Measurements from ENCODE around the gene TBPL1. TPM values are rescaled to one million over a fixed set of nuclear protein-coding genes. Genes with fewer than 3 reads are reported as not detected.

TBPL1 gene
- total RNA-seq, 2 experiments from 2014 or later: 27.0 to 27.6 TPM

- intact Hi-C loops (cut with micrococcal nuclease): no loop called here
- H3K27ac Mint-ChIP-seq: no peak overlapping the region
- no peak overlapping the region for H3K4me3 Mint-ChIP-seq
- no peaks in the 10 kb centered on the region for H3K9me3 Mint-ChIP-seq
- H3K36me3 Mint-ChIP-seq (ENCODE audit: low read depth): no peaks in the 10 kb centered on the region
- peaks cover 3% of the 10 kb centered on the region for H3K4me1 Mint-ChIP-seq (ENCODE audit: low read depth)
- DNase-seq: no peak
- no peaks in the 10 kb centered on the region for H3K27me3 Mint-ChIP-seq (ENCODE audit: low read depth)
- CTCF ChIA-PET: interaction anchor here (0.7 to 3.4 kb wide), 3 partner anchors 48 to 929 kb away, joined by 3 to 11 read pairs (median 3); no protein-coding TSS in a partner anchor
Observed at GRCh38 chr6:134020968-134021367, 67.9 kb downstream of the TBPL1 start.

DNA sequence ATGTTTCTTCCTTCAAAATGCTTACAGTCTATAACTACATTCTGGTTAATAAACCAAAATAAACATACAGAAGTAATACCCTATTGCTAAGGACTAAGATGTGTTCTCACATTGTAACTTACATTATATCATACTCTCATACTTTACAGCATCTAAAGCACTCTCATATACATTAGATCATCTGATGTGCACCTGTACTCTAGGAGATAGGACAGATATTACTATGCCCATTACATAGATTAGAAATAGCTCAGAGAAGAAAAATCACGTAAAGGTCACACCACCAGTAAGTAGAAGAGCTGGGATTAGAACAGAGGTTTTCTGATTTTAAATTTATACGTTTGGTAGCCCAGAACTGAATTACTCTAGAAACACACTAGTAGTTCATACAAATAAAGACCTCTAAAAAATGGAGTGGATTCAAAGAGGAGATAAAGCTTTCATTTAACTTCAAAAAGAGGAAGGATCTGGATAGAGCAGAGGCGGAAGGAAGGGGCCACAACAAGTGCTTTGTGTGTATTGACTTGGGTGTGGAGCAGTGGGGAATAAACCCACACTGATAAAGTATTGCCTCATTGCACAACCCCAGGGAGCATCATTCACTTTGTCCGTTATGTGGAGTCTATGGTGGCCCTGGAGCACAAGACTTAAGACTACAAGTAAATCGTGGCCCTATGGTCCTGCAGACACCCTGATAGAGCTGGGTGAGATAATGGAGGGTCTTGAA lies 68.5 kb downstream of the TBPL1 start:
- H3K27ac Mint-ChIP-seq: no peak overlapping the region
- no peaks in the 10 kb centered on the region for H3K27me3 Mint-ChIP-seq (ENCODE audit: low read depth)
- peaks cover 3% of the 10 kb centered on the region for H3K4me1 Mint-ChIP-seq (ENCODE audit: low read depth)
- H3K9me3 Mint-ChIP-seq: no peaks in the 10 kb centered on the region
- DNase-seq: no peak
- no peaks in the 10 kb centered on the region for H3K36me3 Mint-ChIP-seq (ENCODE audit: low read depth)
- intact Hi-C loops (cut with micrococcal nuclease): no loop called here
- CTCF ChIA-PET: interaction anchor here (0.7 to 3.4 kb wide), 3 partner anchors 48 to 929 kb away, joined by 3 to 11 read pairs (median 3); no protein-coding TSS in a partner anchor
- no peak overlapping the region for H3K4me3 Mint-ChIP-seq

DNA sequence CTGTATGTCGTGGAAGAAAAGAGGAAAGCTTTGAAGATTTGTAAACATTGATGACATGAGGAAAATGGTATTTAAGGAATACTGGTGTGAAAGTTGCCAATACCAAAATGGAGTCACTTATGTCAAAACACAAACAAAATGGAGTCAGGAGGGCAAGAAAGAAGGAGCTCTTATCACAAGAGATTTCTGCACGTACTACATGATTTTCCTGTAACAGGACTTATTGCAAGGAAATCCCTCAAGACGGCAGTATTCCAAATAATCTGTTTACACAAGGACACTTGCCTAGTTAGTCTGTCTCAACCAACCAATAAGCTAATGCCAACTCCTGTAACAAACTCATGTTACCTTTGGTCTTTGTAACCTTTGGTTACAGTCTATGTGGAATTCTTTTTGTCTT lies 69.6 kb downstream of the TBPL1 start:
- H3K9me3 Mint-ChIP-seq: no peaks in the 10 kb centered on the region
- CTCF ChIA-PET: interaction anchor here (1.0 to 3.4 kb wide), 4 partner anchors 19 to 99 kb away, joined by 3 to 13 read pairs (median 7); no protein-coding TSS in a partner anchor

DNA sequence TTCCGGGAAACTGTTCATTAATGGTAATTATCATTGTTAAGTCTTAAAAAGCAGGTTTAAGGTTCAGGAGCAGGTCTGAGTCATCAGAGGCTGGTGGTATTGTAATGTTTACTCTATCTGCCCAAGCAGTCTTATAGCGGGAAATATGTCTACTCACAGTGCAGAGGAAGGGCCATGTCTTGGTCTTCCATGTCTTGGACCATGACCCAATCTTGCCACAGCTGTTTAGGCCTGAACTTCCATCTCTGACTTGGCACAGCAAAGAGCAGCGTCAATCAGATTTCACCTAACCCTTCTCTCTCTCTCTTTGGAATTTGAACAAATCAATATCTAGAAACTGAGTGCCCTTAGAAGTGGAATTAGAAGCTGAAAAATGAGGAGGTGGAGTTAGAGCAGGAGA lies 73.6 kb downstream of the TBPL1 start:
- Mint-ChIP-seq H3K36me3 (ENCODE audit: low read depth) (no peaks in the 10 kb centered on the region), H3K9me3 (no peaks in the 10 kb centered on the region), H3K4me1 (ENCODE audit: low read depth) (peaks cover under 1% of the 10 kb centered on the region), H3K4me3 (no peak overlapping the region), H3K27me3 (ENCODE audit: low read depth) (no peaks in the 10 kb centered on the region), H3K27ac (no peak overlapping the region)
- no peak for DNase-seq
- intact Hi-C loops (cut with micrococcal nuclease): no loop called here
- CTCF ChIA-PET: no interaction called here

More for the DNA sequence above, 69.6 kb downstream of the TBPL1 start:
- Mint-ChIP-seq H3K27me3 (ENCODE audit: low read depth) (no peaks in the 10 kb centered on the region), H3K27ac (no peak overlapping the region), H3K4me1 (ENCODE audit: low read depth) (peaks cover 3% of the 10 kb centered on the region), H3K4me3 (no peak overlapping the region), H3K36me3 (ENCODE audit: low read depth) (no peaks in the 10 kb centered on the region)
- no peak for DNase-seq
- intact Hi-C loops (cut with micrococcal nuclease): no loop called here

DNA sequence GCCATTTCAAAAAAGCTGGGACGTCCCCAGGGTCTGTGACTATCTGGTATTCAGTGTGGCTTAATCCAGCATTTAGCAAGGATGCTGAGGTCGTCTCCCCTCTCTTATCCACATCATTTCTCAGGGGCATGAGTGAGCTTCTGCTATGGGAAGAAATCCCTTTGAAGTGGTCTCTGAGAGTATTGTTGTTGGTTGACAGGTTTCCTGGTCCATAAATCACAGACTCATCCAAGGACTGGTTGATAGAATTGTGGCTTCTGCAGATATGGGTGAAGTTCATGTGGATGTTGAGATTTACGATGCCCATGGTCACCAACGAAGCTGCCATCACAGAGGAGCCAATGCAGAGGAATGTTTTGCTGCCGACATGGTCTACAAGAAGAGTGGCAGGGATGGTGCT lies 75.4 kb downstream of the TBPL1 start:
- no peaks in the 10 kb centered on the region for H3K27me3 Mint-ChIP-seq (ENCODE audit: low read depth)

GRCh38 chr6:134029495-134030455 lies 76.8 kb downstream of the TBPL1 start:
- Mint-ChIP-seq H3K9me3 (no peaks in the 10 kb centered on the region), H3K27me3 (ENCODE audit: low read depth) (no peaks in the 10 kb centered on the region), H3K36me3 (ENCODE audit: low read depth) (no peaks in the 10 kb centered on the region), H3K4me3 (no peak overlapping the region), H3K27ac (no peak overlapping the region), H3K4me1 (ENCODE audit: low read depth) (peaks cover 2% of the 10 kb centered on the region)
- intact Hi-C loops (cut with micrococcal nuclease): no loop called here
- CTCF ChIA-PET: no interaction called here
- no peak for DNase-seq

More for the DNA sequence above, 75.4 kb downstream of the TBPL1 start:
- Mint-ChIP-seq H3K4me3 (no peak overlapping the region), H3K27ac (no peak overlapping the region), H3K9me3 (no peaks in the 10 kb centered on the region), H3K36me3 (ENCODE audit: low read depth) (no peaks in the 10 kb centered on the region), H3K4me1 (ENCODE audit: low read depth) (no peaks in the 10 kb centered on the region)
- intact Hi-C loops (cut with micrococcal nuclease): no loop called here
- CTCF ChIA-PET: interaction anchor here (0.6 to 1.2 kb wide), 2 partner anchors 55 to 104 kb away, joined by 3 read pairs; no protein-coding TSS in a partner anchor
- DNase-seq: no peak

GRCh38 chr6:134031696-134032255 lies 78.8 kb downstream of the TBPL1 start:
- Mint-ChIP-seq H3K9me3 (no peaks in the 10 kb centered on the region), H3K27me3 (ENCODE audit: low read depth) (no peaks in the 10 kb centered on the region), H3K4me1 (ENCODE audit: low read depth) (peaks cover 2% of the 10 kb centered on the region), H3K36me3 (ENCODE audit: low read depth) (no peaks in the 10 kb centered on the region), H3K27ac (no peak overlapping the region), H3K4me3 (no peak overlapping the region)
- CTCF ChIA-PET: interaction anchor here (0.8 to 1.7 kb wide), 3 partner anchors 32 to 65 kb away, joined by 3 to 6 read pairs (median 4); no protein-coding TSS in a partner anchor
- DNase-seq: no peak
- intact Hi-C loops (cut with micrococcal nuclease): no loop called here

- CTCF ChIA-PET: no interaction called here
- H3K4me3 Mint-ChIP-seq: no peak overlapping the region
- no peaks in the 10 kb centered on the region for H3K27me3 Mint-ChIP-seq (ENCODE audit: low read depth)
- no peaks in the 10 kb centered on the region for H3K9me3 Mint-ChIP-seq
- H3K27ac Mint-ChIP-seq: no peak overlapping the region
- intact Hi-C loops (cut with micrococcal nuclease): no loop called here
- peaks cover 3% of the 10 kb centered on the region for H3K4me1 Mint-ChIP-seq (ENCODE audit: low read depth)
- no peak for DNase-seq
- no peaks in the 10 kb centered on the region for H3K36me3 Mint-ChIP-seq (ENCODE audit: low read depth)
Observed at GRCh38 chr6:134034478-134034877, 81.5 kb downstream of the TBPL1 start.

DNA sequence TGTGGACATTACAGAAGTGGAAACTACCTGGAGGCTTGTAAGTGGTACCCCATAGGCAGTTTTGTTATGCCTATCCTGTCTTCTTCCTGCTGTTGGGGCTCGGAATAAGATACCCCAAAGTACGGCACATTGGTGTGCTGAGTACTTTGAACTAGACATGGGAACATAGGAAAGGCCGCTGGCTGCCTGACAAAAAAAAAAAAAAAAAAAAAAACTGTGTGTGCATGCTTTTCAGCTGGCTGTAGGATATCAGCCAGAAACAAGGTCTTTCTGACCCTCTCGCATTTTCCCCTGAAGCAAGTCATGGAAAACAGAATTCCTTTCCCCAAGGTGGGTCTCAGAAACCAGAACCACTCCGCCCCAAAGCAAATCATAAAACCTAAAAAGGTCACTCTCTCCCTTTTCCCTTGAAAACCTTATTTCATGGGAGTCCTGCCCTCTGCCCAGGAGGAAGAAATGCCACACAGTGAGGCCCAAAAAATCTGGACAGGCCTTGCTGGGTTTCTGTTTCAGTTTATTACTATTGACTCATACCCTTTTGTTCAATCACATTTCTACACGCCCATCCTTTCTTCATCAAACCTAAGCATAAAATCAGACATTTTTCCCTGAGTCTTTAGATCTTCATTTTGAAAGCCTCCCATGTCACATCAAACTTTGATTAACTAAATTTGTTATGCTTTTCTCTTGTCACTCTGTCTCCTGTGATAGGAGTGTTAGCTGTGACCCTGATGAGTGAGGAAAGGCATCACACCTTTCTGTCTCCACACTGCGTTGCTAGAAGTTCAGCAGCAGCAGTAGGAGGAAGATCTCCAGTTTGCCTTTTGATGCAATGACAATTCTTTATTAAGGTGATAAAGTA lies 82.2 kb downstream of the TBPL1 start:
- Mint-ChIP-seq H3K27me3 (ENCODE audit: low read depth) (no peaks in the 10 kb centered on the region), H3K36me3 (ENCODE audit: low read depth) (no peaks in the 10 kb centered on the region), H3K4me3 (no peak overlapping the region), H3K27ac (no peak overlapping the region), H3K4me1 (ENCODE audit: low read depth) (peaks cover 3% of the 10 kb centered on the region), H3K9me3 (no peaks in the 10 kb centered on the region)
- intact Hi-C loops (cut with micrococcal nuclease): no loop called here
- no peak for DNase-seq
- CTCF ChIA-PET: interaction anchor here (0.8 to 1.1 kb wide), 2 partner anchors 62 to 75 kb away, joined by 3 to 5 read pairs; no protein-coding TSS in a partner anchor

DNA sequence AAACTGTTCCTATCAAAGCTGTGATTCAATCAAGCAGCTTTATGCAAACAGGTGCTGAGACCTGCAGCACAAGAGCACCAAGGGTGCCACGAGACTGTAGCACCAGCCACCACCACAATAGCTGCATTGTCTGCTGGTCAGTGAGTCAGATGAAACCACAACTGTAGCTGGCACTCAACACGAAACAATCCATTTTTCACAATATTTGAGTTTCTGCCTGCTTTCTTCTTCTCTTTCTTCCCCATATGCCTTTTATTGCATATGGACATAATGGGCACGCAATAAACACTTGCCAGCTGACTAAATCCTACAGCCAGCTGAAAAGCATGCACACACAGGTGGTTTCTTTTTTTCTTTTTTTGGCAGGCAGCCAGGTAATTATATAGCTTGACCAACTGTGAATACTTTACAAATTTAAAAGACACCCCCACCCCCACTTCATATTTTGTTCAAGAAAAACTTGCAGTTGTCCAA lies 82.8 kb downstream of the TBPL1 start:
- DNase-seq: no peak
- H3K36me3 Mint-ChIP-seq (ENCODE audit: low read depth): no peaks in the 10 kb centered on the region

GRCh38 chr6:134039116-134039515 lies 86.1 kb downstream of the TBPL1 start:
- CTCF ChIA-PET: no interaction called here
- DNase-seq: no peak
- H3K4me1 Mint-ChIP-seq (ENCODE audit: low read depth): peaks cover 3% of the 10 kb centered on the region
- no peak overlapping the region for H3K27ac Mint-ChIP-seq
- peaks cover 2% of the 10 kb centered on the region for H3K36me3 Mint-ChIP-seq (ENCODE audit: low read depth)
- H3K9me3 Mint-ChIP-seq: peaks cover 3% of the 10 kb centered on the region
- H3K27me3 Mint-ChIP-seq (ENCODE audit: low read depth): peaks cover 3% of the 10 kb centered on the region
- no peak overlapping the region for H3K4me3 Mint-ChIP-seq
- intact Hi-C loops (cut with micrococcal nuclease): no loop called here

More for the DNA sequence above, 82.8 kb downstream of the TBPL1 start:
- H3K9me3 Mint-ChIP-seq: no peaks in the 10 kb centered on the region
- peaks cover 3% of the 10 kb centered on the region for H3K4me1 Mint-ChIP-seq (ENCODE audit: low read depth)
- H3K4me3 Mint-ChIP-seq: no peak overlapping the region
- CTCF ChIA-PET: interaction anchor here (0.7 to 1.1 kb wide), 3 partner anchors 30 to 74 kb away, joined by 3 to 5 read pairs (median 3); no protein-coding TSS in a partner anchor
- H3K27ac Mint-ChIP-seq: no peak overlapping the region
- no peaks in the 10 kb centered on the region for H3K27me3 Mint-ChIP-seq (ENCODE audit: low read depth)
- intact Hi-C loops (cut with micrococcal nuclease): no loop called here
